ENCODE results near the gene LRCH3. TPM values are rescaled to one million over a fixed set of nuclear protein-coding genes. Genes with fewer than 3 reads are reported as not detected.

Gene LRCH3
- total RNA-seq, 2 donors from 2014 or later, result 67.3 to 74.7 TPM

DNA sequence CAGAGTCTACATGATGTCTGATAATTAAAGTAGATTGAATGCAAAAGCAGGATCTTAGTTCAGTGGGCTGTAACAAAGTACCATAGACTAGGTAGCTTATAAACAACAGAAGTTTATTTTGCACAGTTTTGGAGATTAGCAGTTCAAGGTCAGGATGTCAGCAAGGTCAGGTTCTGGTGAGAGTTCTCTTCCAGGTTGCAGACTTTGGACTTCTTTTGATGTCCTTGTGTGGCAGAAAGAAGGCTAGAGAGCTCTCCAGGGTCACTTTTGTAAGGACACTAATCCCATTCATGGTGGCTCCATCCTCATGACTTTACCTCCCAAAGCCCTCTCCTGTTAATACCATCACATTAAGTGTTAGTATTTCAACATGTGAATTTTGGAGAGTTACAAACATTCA is 29.3 kb upstream of the LRCH3 start:
- no peak overlapping the region for H3K4me3 Mint-ChIP-seq
- H3K4me1 Mint-ChIP-seq (ENCODE audit: low read depth in 2 of 2), result no peaks in the 10 kb centered on the region
- H3K9me3 Mint-ChIP-seq, result no peaks in the 10 kb centered on the region
- H3K27me3 Mint-ChIP-seq, result no peaks in the 10 kb centered on the region
- no peak for ATAC-seq
- H3K36me3 Mint-ChIP-seq, result no peaks in the 10 kb centered on the region
- DNase-seq (ENCODE audit: low spot score), result no peak
- no peak overlapping the region for H3K27ac Mint-ChIP-seq

DNA sequence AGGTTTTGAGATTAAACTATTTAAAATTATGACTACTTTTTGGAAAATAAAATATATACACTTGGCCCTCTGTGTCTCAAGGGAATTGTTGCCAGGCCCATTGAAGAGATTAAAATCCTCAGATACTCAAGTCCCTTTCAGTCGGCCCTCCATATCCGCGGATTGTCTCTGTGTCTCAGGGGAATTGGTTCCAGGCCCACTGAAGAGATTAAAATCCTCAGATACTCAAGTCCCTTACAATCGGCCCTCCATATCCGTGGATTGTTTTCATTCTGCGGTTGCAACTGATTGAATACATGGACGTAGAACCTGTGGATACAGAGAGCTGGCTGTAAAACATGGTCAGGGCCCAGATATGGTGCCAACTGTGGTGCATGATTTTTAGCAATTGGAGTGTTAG is 15.7 kb upstream of the LRCH3 start:
- Mint-ChIP-seq H3K27ac (no peak overlapping the region), H3K4me1 (ENCODE audit: low read depth in 2 of 2) (no peaks in the 10 kb centered on the region), H3K36me3 (peaks cover 29% of the 10 kb centered on the region), H3K27me3 (no peaks in the 10 kb centered on the region), H3K4me3 (no peak overlapping the region), H3K9me3 (no peaks in the 10 kb centered on the region)
- DNase-seq (ENCODE audit: low spot score), result no peak
- no peak for ATAC-seq

DNA sequence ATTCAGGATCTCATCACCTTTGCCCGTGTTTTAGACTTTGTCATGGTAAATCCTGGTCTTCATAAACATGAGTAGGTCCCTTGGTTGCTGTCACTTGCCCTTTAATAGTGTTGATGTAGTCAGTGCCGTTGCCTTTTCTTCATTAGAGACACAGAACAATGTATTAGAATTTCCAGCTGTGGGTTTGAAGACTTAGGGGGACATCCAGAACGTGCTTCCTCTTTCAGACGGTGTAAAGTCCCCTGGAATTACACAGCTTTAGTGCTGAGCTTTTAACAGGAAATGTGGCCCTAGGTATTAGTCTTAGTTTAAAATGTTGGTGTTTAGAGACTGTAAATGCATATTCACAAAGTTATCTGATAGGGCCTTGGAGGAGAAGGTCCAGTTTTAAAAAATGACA is 8.8 kb upstream of the LRCH3 start:
- no peak overlapping the region for H3K4me3 Mint-ChIP-seq
- ATAC-seq (no peak), DNase-seq (ENCODE audit: low spot score) (no peak)
- H3K27me3 Mint-ChIP-seq, result no peaks in the 10 kb centered on the region
- peaks cover 16% of the 10 kb centered on the region for H3K36me3 Mint-ChIP-seq
- H3K4me1 Mint-ChIP-seq (ENCODE audit: low read depth in 2 of 2), result peaks cover 0 to 6% of the 10 kb centered on the region in 2 donors
- H3K27ac Mint-ChIP-seq, result peak overlapping the region; percentile 53 to 69
- no peaks in the 10 kb centered on the region for H3K9me3 Mint-ChIP-seq

DNA sequence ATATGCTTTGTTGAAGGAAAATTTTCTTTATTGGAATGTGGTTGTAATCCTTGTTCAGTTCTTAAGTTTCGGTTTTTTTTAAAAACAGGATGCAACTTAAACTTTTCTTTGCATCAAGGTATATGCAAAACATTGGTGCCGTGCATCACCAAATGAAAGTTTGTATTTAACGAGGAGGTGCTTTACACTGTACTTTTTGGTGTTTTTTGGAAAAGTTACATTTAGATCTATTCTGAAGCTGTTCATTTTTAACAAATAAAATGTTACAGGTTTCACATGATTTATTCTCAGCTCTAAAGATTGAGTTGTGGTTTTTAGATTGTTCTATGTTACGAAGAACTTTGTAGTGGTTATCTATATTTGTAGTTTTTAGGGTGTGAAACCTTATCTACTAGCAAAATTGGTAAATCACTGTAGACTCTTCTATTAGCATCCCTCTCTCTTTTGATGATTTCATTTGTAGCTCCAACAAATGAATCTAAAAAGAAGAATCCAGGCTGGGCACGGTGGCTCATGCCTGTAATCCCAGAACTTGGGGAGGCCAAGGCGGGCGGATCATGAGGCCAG is 7.0 kb upstream of the LRCH3 start:
- Mint-ChIP-seq H3K36me3 (peaks cover 6% of the 10 kb centered on the region), H3K4me1 (ENCODE audit: low read depth in 2 of 2) (peaks cover 0 to 6% of the 10 kb centered on the region in 2 donors), H3K27ac (peak overlapping the region in 1 of 2 donors; percentile 63), H3K9me3 (no peaks in the 10 kb centered on the region), H3K4me3 (no peak overlapping the region), H3K27me3 (no peaks in the 10 kb centered on the region)
- no peak for DNase-seq (ENCODE audit: low spot score)
- ATAC-seq, result no peak

DNA sequence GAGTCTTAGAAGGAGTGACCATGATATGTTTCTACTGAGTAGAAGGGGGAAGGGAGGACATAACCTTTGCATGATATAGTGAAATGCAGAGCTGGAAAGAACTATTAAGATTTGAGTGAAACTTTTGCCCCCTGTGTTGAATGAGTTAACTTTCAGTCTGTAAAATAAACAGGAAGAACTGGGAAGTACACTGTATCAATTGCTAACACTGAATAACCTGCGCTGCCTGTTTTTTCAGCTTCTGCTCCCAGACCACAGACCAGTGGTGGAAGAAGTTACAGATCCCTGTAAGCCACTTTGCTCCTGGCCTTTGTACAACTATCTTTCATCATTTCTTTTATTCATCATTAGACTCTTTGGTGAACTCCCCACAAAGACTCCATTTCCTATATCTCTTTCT is 3.6 kb upstream of the LRCH3 start:
- Mint-ChIP-seq H3K4me3 (no peak overlapping the region), H3K27ac (no peak overlapping the region), H3K27me3 (no peaks in the 10 kb centered on the region), H3K4me1 (ENCODE audit: low read depth in 2 of 2) (peaks cover 7% of the 10 kb centered on the region in 2 donors), H3K36me3 (peaks cover 7% of the 10 kb centered on the region), H3K9me3 (no peaks in the 10 kb centered on the region)
- DNase-seq (ENCODE audit: low spot score) (no peak), ATAC-seq (no peak)

DNA sequence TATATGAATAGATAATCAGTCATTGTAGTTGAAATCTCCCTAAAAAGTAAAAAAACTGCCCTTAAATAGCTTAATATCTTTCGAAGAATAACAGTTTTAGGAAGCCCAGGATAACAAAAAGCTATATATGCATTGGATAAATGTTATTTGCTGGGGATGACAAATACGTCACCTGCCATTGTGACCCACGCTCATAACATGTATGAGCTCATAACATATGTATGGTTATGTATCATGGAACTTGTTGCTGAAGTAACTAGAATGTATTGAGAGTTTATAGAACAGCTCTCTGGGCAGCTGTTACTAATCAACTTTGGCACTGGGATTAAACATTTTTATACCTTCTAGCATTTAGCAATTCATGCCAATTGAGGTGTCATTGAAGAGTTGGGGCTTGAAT is 1.7 kb upstream of the LRCH3 start:
- no peak overlapping the region for H3K4me3 Mint-ChIP-seq
- peaks cover 14 to 19% of the 10 kb centered on the region in 2 donors for H3K4me1 Mint-ChIP-seq (ENCODE audit: low read depth in 2 of 2)
- peaks cover 5% of the 10 kb centered on the region for H3K36me3 Mint-ChIP-seq
- no peak for DNase-seq (ENCODE audit: low spot score)
- peak overlapping the region in 1 of 2 donors; percentile 99 for H3K27ac Mint-ChIP-seq
- H3K27me3 Mint-ChIP-seq, result no peaks in the 10 kb centered on the region
- ATAC-seq, result no peak
- H3K9me3 Mint-ChIP-seq, result no peaks in the 10 kb centered on the region

DNA sequence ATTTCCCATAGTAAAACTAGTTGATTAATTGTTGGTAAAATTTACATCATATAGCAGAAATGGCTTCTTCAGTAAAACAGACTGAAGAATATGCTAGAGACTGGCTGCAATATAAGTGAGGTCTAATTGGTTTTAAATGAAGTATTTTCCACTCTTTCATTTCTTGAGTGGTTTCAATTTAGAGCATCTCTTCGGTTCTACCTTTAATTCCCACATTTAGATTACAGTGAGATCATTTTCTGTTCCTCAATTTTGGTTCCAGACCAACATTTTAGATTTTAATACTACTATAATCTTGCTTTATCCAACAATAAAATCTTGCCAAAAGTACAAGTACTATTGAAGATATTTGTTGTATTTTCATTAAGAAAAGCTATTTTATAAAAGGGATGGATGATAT is 1.0 kb upstream of the LRCH3 start:
- no peaks in the 10 kb centered on the region for H3K9me3 Mint-ChIP-seq
- H3K4me3 Mint-ChIP-seq, result peak overlapping the region; percentile 96
- ATAC-seq (no peak), DNase-seq (ENCODE audit: low spot score) (no peak)
- H3K36me3 Mint-ChIP-seq, result peaks cover 5% of the 10 kb centered on the region
- peak overlapping the region; percentile 90 to 99 for H3K27ac Mint-ChIP-seq
- H3K4me1 Mint-ChIP-seq (ENCODE audit: low read depth in 2 of 2), result peaks cover 16 to 20% of the 10 kb centered on the region in 2 donors
- no peaks in the 10 kb centered on the region for H3K27me3 Mint-ChIP-seq

DNA sequence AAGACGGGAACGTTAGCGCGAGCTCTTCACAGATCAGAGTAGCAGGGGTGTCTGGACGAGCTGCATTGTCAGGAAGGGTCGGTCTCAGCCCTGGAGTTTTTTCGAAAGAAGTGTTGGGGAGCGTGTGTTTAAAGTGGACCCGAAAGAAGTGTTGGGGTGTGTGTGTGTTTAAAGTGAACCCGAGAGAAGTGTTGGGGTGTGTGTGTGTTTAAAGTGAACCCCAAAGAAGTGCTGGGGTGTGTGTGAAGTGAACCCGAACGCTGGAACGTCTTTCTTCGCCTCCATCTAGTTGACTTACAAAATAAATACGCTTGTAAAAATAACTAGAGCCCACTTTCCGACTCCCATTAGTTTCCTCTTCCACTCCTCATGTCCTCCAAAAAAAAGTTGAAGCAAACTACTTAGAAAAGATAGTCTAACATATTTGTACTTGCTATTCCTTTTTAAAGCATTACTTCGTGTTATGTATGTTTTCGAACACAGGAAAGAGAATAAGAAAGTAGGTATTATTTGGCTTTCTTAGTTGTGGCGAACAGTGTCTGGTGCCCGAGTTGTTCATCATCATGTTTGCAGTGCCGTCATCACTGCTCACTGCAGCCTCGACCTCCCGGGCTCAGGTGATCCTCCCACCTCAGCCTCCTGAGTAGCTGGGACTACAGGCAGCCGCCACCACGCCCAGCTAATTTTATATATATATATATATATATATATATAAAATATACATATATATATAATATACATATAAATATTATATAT is 1.0 kb downstream of the LRCH3 start:
- Mint-ChIP-seq H3K27ac (peak overlapping the region; percentile 90 to 99), H3K9me3 (no peaks in the 10 kb centered on the region), H3K27me3 (no peaks in the 10 kb centered on the region), H3K4me3 (peak overlapping the region; percentile 96), H3K36me3 (peaks cover 5% of the 10 kb centered on the region), H3K4me1 (ENCODE audit: low read depth in 2 of 2) (peaks cover 31 to 38% of the 10 kb centered on the region in 2 donors)
- ATAC-seq (peak; percentile 45 to 52), DNase-seq (ENCODE audit: low spot score) (no peak)

DNA sequence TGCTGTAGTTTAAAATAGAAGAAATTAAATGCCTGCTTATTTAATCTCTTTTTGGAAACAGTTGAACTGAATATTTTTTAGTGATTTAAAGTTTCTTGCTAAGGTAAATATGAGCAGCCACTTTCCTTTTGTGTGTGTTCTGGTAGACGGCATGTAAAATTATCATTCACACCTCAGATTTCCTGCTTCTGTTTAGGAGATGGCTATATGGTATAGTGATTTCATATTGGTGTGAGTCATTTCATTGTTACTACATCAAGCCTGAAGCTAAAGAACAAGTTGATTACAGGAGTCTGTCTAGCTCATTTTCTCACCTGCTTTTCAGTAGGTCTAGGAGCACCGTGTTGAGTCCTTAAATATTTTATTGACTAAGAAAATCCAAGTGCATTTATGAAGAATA is 2.2 kb downstream of the LRCH3 start:
- no peak for DNase-seq (ENCODE audit: low spot score)
- peaks cover 5% of the 10 kb centered on the region for H3K36me3 Mint-ChIP-seq
- peak; percentile 64 to 68 for ATAC-seq
- peaks cover 35 to 45% of the 10 kb centered on the region in 2 donors for H3K4me1 Mint-ChIP-seq (ENCODE audit: low read depth in 2 of 2)
- H3K4me3 Mint-ChIP-seq, result peak overlapping the region; percentile 96
- no peaks in the 10 kb centered on the region for H3K9me3 Mint-ChIP-seq
- peak overlapping the region; percentile 90 to 99 for H3K27ac Mint-ChIP-seq
- H3K27me3 Mint-ChIP-seq, result no peaks in the 10 kb centered on the region

DNA sequence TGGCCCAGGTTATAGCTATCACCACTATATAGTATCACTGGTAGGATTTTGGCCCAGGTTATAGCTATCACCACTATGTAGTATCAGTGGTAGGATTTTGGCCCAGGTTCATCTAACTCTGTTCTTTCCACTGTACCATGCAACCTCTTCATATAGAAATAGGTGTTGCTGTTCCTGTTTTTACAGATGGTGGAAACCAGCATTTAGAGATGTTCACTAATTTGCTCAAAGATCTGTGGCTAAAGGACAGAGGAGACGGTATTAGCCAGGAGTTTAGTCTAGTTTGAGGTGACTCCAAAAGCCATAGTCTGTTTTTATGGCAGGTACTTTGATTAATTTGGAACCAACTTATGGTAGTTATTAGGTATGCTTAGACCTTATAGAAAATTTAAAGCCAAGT is 3.1 kb downstream of the LRCH3 start:
- Mint-ChIP-seq H3K27ac (peak overlapping the region; percentile 90 to 99), H3K4me3 (no peak overlapping the region), H3K4me1 (ENCODE audit: low read depth in 2 of 2) (peaks cover 40 to 51% of the 10 kb centered on the region in 2 donors), H3K36me3 (peaks cover 5% of the 10 kb centered on the region), H3K9me3 (no peaks in the 10 kb centered on the region), H3K27me3 (no peaks in the 10 kb centered on the region)
- no peak for ATAC-seq
- no peak for DNase-seq (ENCODE audit: low spot score)

DNA sequence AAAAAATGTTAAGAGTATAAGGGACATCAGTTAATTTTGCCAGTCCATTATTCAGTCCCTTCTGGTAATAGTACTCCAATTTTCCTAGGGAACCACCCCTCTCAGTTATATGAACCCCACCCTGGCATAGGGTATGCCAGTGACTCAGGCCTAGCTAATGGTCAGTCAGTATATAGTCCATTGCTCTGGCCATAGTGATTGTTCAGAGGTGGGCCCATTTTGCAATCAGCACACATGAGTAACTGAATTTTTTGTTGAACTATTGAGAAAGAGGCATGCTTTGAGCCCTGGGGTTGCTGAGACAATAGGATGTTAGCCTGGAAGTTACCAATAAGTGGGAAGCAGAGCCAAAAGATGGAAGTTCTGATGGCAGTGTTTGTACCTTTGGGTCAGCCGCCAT is 4.1 kb downstream of the LRCH3 start:
- Mint-ChIP-seq H3K36me3 (peaks cover 5% of the 10 kb centered on the region), H3K4me3 (no peak overlapping the region), H3K27me3 (no peaks in the 10 kb centered on the region), H3K27ac (no peak overlapping the region), H3K4me1 (ENCODE audit: low read depth in 2 of 2) (peaks cover 40 to 53% of the 10 kb centered on the region in 2 donors), H3K9me3 (no peaks in the 10 kb centered on the region)
- ATAC-seq (no peak), DNase-seq (ENCODE audit: low spot score) (no peak)

DNA sequence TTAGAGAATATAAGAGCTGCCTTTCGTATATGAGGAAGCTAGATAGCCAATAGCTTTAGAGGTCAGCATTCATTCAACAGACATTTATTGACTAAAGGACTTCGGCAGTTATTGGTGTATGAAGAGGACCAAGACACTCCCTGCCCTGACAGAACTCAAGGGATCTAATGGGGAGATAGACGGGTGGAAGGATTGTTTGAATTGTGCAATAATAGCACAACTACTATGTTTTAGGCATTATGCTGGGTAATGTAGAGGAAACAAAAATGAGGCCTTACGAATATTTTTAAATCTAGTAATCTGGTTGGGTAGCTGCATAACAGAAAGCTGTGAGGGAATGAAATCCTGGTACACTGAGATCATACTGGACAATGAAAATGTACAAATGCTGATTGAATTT is 5.0 kb downstream of the LRCH3 start:
- H3K9me3 Mint-ChIP-seq, result no peaks in the 10 kb centered on the region

DNA sequence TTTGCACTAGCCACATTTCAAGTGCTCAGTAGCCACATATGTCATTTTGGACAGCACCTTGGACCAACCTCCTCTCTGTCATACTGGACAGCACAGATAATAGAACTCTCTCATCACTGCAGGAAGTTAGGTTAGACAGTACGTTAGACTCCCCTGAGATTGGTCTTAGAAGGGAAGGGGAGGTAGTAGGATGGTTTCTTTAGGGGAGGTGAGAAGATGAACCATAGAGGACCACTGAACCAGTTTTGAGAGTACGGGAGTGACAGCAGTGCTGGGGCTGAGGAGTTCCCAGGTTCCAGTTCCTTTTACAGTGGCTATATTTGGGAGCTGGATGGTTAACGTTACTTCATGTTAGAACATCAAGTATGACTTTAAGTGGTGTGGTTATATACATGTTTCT is 7.8 kb downstream of the LRCH3 start:
- H3K4me1 Mint-ChIP-seq (ENCODE audit: low read depth in 2 of 2), result peaks cover 58 to 66% of the 10 kb centered on the region in 2 donors
- no peaks in the 10 kb centered on the region for H3K27me3 Mint-ChIP-seq
- H3K27ac Mint-ChIP-seq, result no peak overlapping the region
- H3K36me3 Mint-ChIP-seq, result no peaks in the 10 kb centered on the region
- DNase-seq (ENCODE audit: low spot score) (no peak), ATAC-seq (no peak)
- no peak overlapping the region for H3K4me3 Mint-ChIP-seq
- no peaks in the 10 kb centered on the region for H3K9me3 Mint-ChIP-seq

More for the DNA sequence above, 5.0 kb downstream of the LRCH3 start:
- H3K36me3 Mint-ChIP-seq, result peaks cover 5% of the 10 kb centered on the region
- no peak for ATAC-seq
- no peaks in the 10 kb centered on the region for H3K27me3 Mint-ChIP-seq
- H3K27ac Mint-ChIP-seq, result peak overlapping the region in 1 of 2 donors; percentile 45
- no peak for DNase-seq (ENCODE audit: low spot score)
- H3K4me3 Mint-ChIP-seq, result no peak overlapping the region
- H3K4me1 Mint-ChIP-seq (ENCODE audit: low read depth in 2 of 2), result peaks cover 48 to 62% of the 10 kb centered on the region in 2 donors

DNA sequence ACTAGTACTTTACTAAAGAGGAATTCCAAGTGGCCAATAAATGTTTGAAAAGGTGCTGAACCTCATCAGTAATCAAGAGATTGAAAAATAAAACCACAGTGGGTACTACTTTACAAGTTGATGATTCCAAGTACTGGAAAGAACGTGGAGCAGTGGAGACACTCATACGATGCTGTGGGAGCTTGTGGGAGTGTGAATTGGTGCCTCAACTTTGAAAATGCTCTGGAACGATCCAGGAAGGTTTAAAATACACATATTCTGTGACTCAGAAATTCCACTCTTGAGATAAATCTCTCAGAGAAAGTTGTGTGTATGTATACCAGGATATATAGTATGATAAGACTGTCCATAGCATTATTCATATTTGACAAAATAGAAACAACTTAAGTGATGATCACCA is 9.3 kb downstream of the LRCH3 start:
- no peaks in the 10 kb centered on the region for H3K27me3 Mint-ChIP-seq
- H3K9me3 Mint-ChIP-seq, result no peaks in the 10 kb centered on the region
- peak overlapping the region; percentile 67 to 85 for H3K27ac Mint-ChIP-seq
- DNase-seq (ENCODE audit: low spot score) (no peak), ATAC-seq (no peak)
- no peaks in the 10 kb centered on the region for H3K36me3 Mint-ChIP-seq
- H3K4me3 Mint-ChIP-seq, result peak overlapping the region; percentile 76
- peaks cover 53 to 58% of the 10 kb centered on the region in 2 donors for H3K4me1 Mint-ChIP-seq (ENCODE audit: low read depth in 2 of 2)
